Activated CD8-positive, alpha-beta memory T cell treated with anti-CD3 and anti-CD28 coated beads, Interleukin-2, amount 10 ng/mL, durations not matched to agents 7 days and 5 days (primary cell): ENCODE measurements around the gene MBOAT1. TPM values are rescaled to one million over a fixed set of nuclear protein-coding genes. Genes with fewer than 3 reads are reported as not detected.

Source experiments
- ATAC-seq: fragments of 150-1000 bp; cut with Tn5 transposase; one replicate; pipeline ENCODE4 v1.10.0; 2021; ENCODE audit warnings: moderate library complexity
- CTCF ChIA-PET: fragments of 350-600 bp; sonication (Branson Sonifier 250); formaldehyde crosslinking; loops from one replicate; lab custom pipeline; 2021; ENCODE audit warnings: antibody characterized with exemption; lab: Charles Lee
- DNase-seq: peaks from one replicate; pipeline ENCODE4 v3.0.0-alpha.2; 2020
- H3K27ac Mint-ChIP-seq: one replicate; pipeline ENCODE4 v1.8.0; 2021; ENCODE audit warnings: mild to moderate bottlenecking, mixed read lengths
- H3K27me3 Mint-ChIP-seq: one replicate; pipeline ENCODE4 v1.8.0; 2021; ENCODE audit warnings: mixed read lengths
- H3K36me3 Mint-ChIP-seq: one replicate; pipeline ENCODE4 v1.8.0; 2021; ENCODE audit warnings: mild to moderate bottlenecking, mixed read lengths
- H3K4me1 Mint-ChIP-seq: one replicate; pipeline ENCODE4 v1.8.0; 2021; ENCODE audit warnings: mixed read lengths
- H3K4me3 Mint-ChIP-seq: one replicate; pipeline ENCODE4 v1.8.0; 2021; ENCODE audit warnings: mild to moderate bottlenecking, moderate library complexity, mixed read lengths
- H3K9me3 Mint-ChIP-seq: one replicate; pipeline ENCODE4 v1.8.0; 2022; ENCODE audit warnings: low read depth, mixed read lengths
- total RNA-seq, 2 experiments: library from RNA; stranded (reverse); gene quantifications; one replicate each; pipeline ENCODE4 v1.2.3, GENCODE V29; 2021

Gene MBOAT1
- total RNA-seq, 2 experiments from 2014 or later = 17.7 to 22.6 TPM

- CTCF ChIA-PET = no interaction called here
- DNase-seq (no peak), ATAC-seq (no peak)
- H3K36me3 Mint-ChIP-seq = no peaks in the 10 kb centered on the region
- no peak overlapping the region for H3K27ac Mint-ChIP-seq
- H3K4me1 Mint-ChIP-seq = peaks cover under 1% of the 10 kb centered on the region
- H3K27me3 Mint-ChIP-seq = peaks cover 4% of the 10 kb centered on the region
- no peaks in the 10 kb centered on the region for H3K9me3 Mint-ChIP-seq
- H3K4me3 Mint-ChIP-seq = no peak overlapping the region
Measured at GRCh38 chr6:20241102-20241501, 28.8 kb upstream of the MBOAT1 start.

- H3K36me3 Mint-ChIP-seq = no peaks in the 10 kb centered on the region
- H3K4me1 Mint-ChIP-seq = peaks cover 2% of the 10 kb centered on the region
- DNase-seq = no peak
- no peaks in the 10 kb centered on the region for H3K9me3 Mint-ChIP-seq
- H3K27ac Mint-ChIP-seq = no peak overlapping the region
- H3K4me3 Mint-ChIP-seq = no peak overlapping the region
- ATAC-seq = no peak
- CTCF ChIA-PET = interaction anchor here (1.3 to 1.7 kb wide), 2 partner anchors 51 to 56 kb away, joined by 3 read pairs; no protein-coding TSS in a partner anchor
- H3K27me3 Mint-ChIP-seq = peaks cover 4% of the 10 kb centered on the region
Measured at GRCh38 chr6:20238688-20239587, 26.7 kb upstream of the MBOAT1 start.

- Mint-ChIP-seq H3K36me3 (no peaks in the 10 kb centered on the region), H3K4me3 (no peak overlapping the region), H3K4me1 (peaks cover 2% of the 10 kb centered on the region), H3K9me3 (no peaks in the 10 kb centered on the region), H3K27me3 (peaks cover 4% of the 10 kb centered on the region), H3K27ac (no peak overlapping the region)
- CTCF ChIA-PET = interaction anchor here (1.7 kb wide), 1 partner anchor 52 kb away, joined by 3 read pairs; no protein-coding TSS in a partner anchor
- no peak for DNase-seq
- ATAC-seq = no peak
Measured at GRCh38 chr6:20237677-20238460, 25.6 kb upstream of the MBOAT1 start.

GRCh38 chr6:20236909-20237600 is 24.8 kb upstream of the MBOAT1 start:
- Mint-ChIP-seq H3K36me3 (no peaks in the 10 kb centered on the region), H3K9me3 (no peaks in the 10 kb centered on the region), H3K27ac (no peak overlapping the region), H3K27me3 (peaks cover 4% of the 10 kb centered on the region), H3K4me3 (no peak overlapping the region), H3K4me1 (peaks cover 2% of the 10 kb centered on the region)
- DNase-seq (no peak), ATAC-seq (no peak)
- CTCF ChIA-PET = interaction anchor here (1.7 kb wide), 1 partner anchor 53 kb away, joined by 3 read pairs; no protein-coding TSS in a partner anchor

- no peak overlapping the region for H3K27ac Mint-ChIP-seq
- H3K36me3 Mint-ChIP-seq = no peaks in the 10 kb centered on the region
- no peaks in the 10 kb centered on the region for H3K9me3 Mint-ChIP-seq
- H3K4me1 Mint-ChIP-seq = peaks cover 2% of the 10 kb centered on the region
- DNase-seq (no peak), ATAC-seq (no peak)
- H3K27me3 Mint-ChIP-seq = peaks cover 4% of the 10 kb centered on the region
- CTCF ChIA-PET = no interaction called here
- no peak overlapping the region for H3K4me3 Mint-ChIP-seq
Measured at GRCh38 chr6:20236344-20236743, 24.1 kb upstream of the MBOAT1 start.

GRCh38 chr6:20235041-20235440 is 22.8 kb upstream of the MBOAT1 start:
- peaks cover 4% of the 10 kb centered on the region for H3K27me3 Mint-ChIP-seq
- CTCF ChIA-PET = interaction anchor here (1.6 kb wide), 1 partner anchor 109 kb away, joined by 4 read pairs; no protein-coding TSS in a partner anchor
- H3K4me1 Mint-ChIP-seq = peaks cover 2% of the 10 kb centered on the region
- no peak overlapping the region for H3K27ac Mint-ChIP-seq
- H3K4me3 Mint-ChIP-seq = no peak overlapping the region
- no peak for DNase-seq
- ATAC-seq = no peak
- H3K9me3 Mint-ChIP-seq = no peaks in the 10 kb centered on the region
- H3K36me3 Mint-ChIP-seq = no peaks in the 10 kb centered on the region

GRCh38 chr6:20234136-20234535 is 21.9 kb upstream of the MBOAT1 start:
- Mint-ChIP-seq H3K27ac (no peak overlapping the region), H3K9me3 (no peaks in the 10 kb centered on the region), H3K4me1 (peaks cover 2% of the 10 kb centered on the region), H3K27me3 (peaks cover 4% of the 10 kb centered on the region), H3K36me3 (no peaks in the 10 kb centered on the region), H3K4me3 (no peak overlapping the region)
- no peak for DNase-seq
- CTCF ChIA-PET = interaction anchor here (1.6 kb wide), 1 partner anchor 108 kb away, joined by 4 read pairs; no protein-coding TSS in a partner anchor
- no peak for ATAC-seq

- Mint-ChIP-seq H3K27ac (no peak overlapping the region), H3K27me3 (peaks cover 4% of the 10 kb centered on the region), H3K4me3 (no peak overlapping the region), H3K4me1 (peaks cover 2% of the 10 kb centered on the region), H3K9me3 (no peaks in the 10 kb centered on the region), H3K36me3 (no peaks in the 10 kb centered on the region)
- ATAC-seq = no peak
- CTCF ChIA-PET = no interaction called here
- DNase-seq = no peak
Measured at GRCh38 chr6:20233007-20233730, 20.9 kb upstream of the MBOAT1 start.

GRCh38 chr6:20232188-20232587 is 19.9 kb upstream of the MBOAT1 start:
- CTCF ChIA-PET = no interaction called here
- peaks cover 2% of the 10 kb centered on the region for H3K4me1 Mint-ChIP-seq
- no peaks in the 10 kb centered on the region for H3K36me3 Mint-ChIP-seq
- H3K27me3 Mint-ChIP-seq = peaks cover 3% of the 10 kb centered on the region
- DNase-seq (no peak), ATAC-seq (no peak)
- no peaks in the 10 kb centered on the region for H3K9me3 Mint-ChIP-seq
- no peak overlapping the region for H3K4me3 Mint-ChIP-seq
- H3K27ac Mint-ChIP-seq = no peak overlapping the region

- peaks cover 3% of the 10 kb centered on the region for H3K27me3 Mint-ChIP-seq
- DNase-seq (no peak), ATAC-seq (no peak)
- no peak overlapping the region for H3K27ac Mint-ChIP-seq
- no peaks in the 10 kb centered on the region for H3K36me3 Mint-ChIP-seq
- no peaks in the 10 kb centered on the region for H3K4me1 Mint-ChIP-seq
- CTCF ChIA-PET = no interaction called here
- H3K4me3 Mint-ChIP-seq = no peak overlapping the region
- no peaks in the 10 kb centered on the region for H3K9me3 Mint-ChIP-seq
Measured at GRCh38 chr6:20230401-20231119, 18.3 kb upstream of the MBOAT1 start.

- ATAC-seq = no peak
- no peak for DNase-seq
- Mint-ChIP-seq H3K27ac (no peak overlapping the region), H3K36me3 (no peaks in the 10 kb centered on the region), H3K4me1 (no peaks in the 10 kb centered on the region), H3K4me3 (no peak overlapping the region), H3K27me3 (peaks cover 3% of the 10 kb centered on the region), H3K9me3 (no peaks in the 10 kb centered on the region)
- CTCF ChIA-PET = interaction anchor here (0.6 kb wide), 1 partner anchor 48 kb away, joined by 3 read pairs; no protein-coding TSS in a partner anchor
Measured at GRCh38 chr6:20229881-20230280, 17.6 kb upstream of the MBOAT1 start.

- Mint-ChIP-seq H3K9me3 (no peaks in the 10 kb centered on the region), H3K36me3 (no peaks in the 10 kb centered on the region), H3K27me3 (peaks cover 3% of the 10 kb centered on the region), H3K4me3 (no peak overlapping the region), H3K27ac (no peak overlapping the region), H3K4me1 (no peaks in the 10 kb centered on the region)
- CTCF ChIA-PET = no interaction called here
- DNase-seq (no peak), ATAC-seq (no peak)
Measured at GRCh38 chr6:20227350-20227749, 15.1 kb upstream of the MBOAT1 start.
